Measurements from ENCODE around the gene MPEG1.

DNA sequence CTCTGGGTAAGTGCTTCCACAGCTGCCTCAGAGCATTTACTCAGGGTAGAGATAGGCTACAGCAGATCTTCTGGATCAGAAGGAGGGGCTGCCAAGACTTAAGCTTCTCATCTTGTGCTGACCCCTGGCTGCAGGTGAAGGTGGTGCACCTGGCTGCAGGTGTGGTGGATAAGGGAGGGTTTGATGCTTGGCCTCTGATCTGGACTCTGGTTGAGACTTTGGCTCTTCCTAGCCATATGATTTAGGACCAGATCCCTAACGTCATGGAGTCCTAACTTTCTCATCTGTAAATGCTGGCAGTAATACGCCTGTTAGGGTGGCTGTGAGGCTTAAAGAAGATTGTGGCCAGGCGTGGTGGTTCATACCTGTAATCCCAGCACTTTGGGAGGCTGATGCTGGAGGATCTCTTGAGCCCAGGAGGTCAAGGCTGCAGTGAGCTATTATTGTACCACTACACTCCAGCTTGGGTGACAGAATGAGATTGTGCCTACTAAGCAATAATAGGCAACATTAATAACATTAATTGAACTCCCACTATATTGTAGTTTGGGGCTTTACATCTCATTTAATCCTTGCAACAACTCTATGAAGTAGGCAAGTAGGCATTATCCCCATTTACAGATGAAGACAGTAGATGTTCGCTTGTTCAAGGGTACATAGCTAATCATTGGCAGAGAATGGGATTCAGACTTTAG, 30.1 kb downstream of the MPEG1 start:
- TF ChIP-seq POLR2A (IDR thresholded peaks at IDR 0.05) = no peak
- TF ChIP-seq, protein P1, sequence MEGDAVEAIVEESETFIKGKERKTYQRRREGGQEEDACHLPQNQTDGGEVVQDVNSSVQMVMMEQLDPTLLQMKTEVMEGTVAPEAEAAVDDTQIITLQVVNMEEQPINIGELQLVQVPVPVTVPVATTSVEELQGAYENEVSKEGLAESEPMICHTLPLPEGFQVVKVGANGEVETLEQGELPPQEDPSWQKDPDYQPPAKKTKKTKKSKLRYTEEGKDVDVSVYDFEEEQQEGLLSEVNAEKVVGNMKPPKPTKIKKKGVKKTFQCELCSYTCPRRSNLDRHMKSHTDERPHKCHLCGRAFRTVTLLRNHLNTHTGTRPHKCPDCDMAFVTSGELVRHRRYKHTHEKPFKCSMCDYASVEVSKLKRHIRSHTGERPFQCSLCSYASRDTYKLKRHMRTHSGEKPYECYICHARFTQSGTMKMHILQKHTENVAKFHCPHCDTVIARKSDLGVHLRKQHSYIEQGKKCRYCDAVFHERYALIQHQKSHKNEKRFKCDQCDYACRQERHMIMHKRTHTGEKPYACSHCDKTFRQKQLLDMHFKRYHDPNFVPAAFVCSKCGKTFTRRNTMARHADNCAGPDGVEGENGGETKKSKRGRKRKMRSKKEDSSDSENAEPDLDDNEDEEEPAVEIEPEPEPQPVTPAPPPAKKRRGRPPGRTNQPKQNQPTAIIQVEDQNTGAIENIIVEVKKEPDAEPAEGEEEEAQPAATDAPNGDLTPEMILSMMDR (IDR thresholded peaks at IDR 0.05) = peak; percentile 29 to 91 (median 72)

Data from Peyer's patch (tissue), 4 donors.